Measurements from ENCODE around the gene LYPD6. TPM values are rescaled to one million over a fixed set of nuclear protein-coding genes. Genes with fewer than 3 reads are reported as not detected.

Gene LYPD6
- not detected in 2 replicates for total RNA-seq

- Mint-ChIP-seq H3K36me3 (ENCODE audit: low read depth) (no peaks in the 10 kb centered on the region), H3K4me1 (peaks cover 16% of the 10 kb centered on the region), H3K4me3 (peak within 1 kb of the TSS; percentile 74), H3K9me3 (peaks cover 3% of the 10 kb centered on the region), H3K27me3 (peaks cover 43% of the 10 kb centered on the region), H3K27ac (no peak within 1 kb of the TSS)
- no peak for DNase-seq
- CTCF ChIA-PET: no interaction called here
- POLR2A ChIA-PET: no interaction called here
- no peak for TF ChIP-seq CTCF (IDR thresholded peaks at IDR 0.05)
- intact Hi-C loops (cut with micrococcal nuclease): loop anchor here (1.0 kb wide), 1 partner anchor 309 kb away; no protein-coding TSS in a partner anchor
- ATAC-seq (ENCODE audit: low read depth): peak; percentile 57
Observed at GRCh38 chr2:149330127-149331022, at the start of gene LYPD6. LYPD6 (plus strand) TSS chr2:149330587; CDS start chr2:149437709, 107,122 bp downstream.

DNA sequence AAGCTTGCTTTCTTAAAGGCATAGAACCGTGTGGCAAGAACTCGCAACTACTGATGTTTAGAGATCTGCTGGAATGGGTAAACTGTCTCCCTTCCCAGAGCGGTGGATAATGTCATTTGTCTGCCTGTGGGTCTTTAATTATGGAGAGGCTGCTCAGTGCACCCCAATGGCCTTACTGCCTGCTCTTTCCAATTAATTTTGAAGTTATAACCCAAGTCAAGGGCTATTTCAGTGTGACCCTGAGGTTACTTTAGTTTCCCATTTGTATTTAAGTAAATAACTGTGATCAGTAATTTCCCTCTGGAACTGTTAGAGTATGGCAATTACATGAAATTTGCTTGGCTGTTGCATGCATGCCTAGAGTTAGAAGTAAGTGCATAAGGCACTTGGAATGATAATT, 48.9 kb upstream of the LYPD6 start:
- ATAC-seq (ENCODE audit: low read depth) (no peak), DNase-seq (no peak)
- Mint-ChIP-seq H3K9me3 (no peaks in the 10 kb centered on the region), H3K4me3 (no peak overlapping the region), H3K36me3 (ENCODE audit: low read depth) (no peaks in the 10 kb centered on the region), H3K27ac (no peak overlapping the region), H3K4me1 (no peaks in the 10 kb centered on the region), H3K27me3 (peaks cover 2% of the 10 kb centered on the region)
- CTCF ChIA-PET: no interaction called here
- TF ChIP-seq CTCF (IDR thresholded peaks at IDR 0.05): no peak
- intact Hi-C loops (cut with micrococcal nuclease): no loop called here
- POLR2A ChIA-PET: no interaction called here

DNA sequence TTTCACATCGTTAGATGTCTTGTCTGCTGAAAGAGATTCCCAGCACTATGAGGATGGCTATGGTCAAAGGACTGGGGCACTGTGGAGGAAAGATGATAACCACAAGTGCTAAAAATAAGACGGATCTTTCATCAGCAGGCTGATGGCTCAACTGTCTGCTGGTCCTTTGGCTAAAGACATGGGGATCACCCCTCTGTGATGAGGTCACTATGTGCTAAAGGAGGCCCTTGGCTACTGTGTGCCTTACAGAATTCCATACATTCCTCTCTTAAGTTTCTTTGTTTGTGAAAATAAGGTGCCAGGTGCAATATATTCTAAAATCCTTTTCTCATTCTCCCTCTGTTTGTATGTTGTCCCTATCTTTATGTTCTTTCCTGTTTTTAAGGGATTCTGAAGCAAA, 39.7 kb upstream of the LYPD6 start:
- Mint-ChIP-seq H3K27ac (no peak overlapping the region), H3K4me3 (no peak overlapping the region), H3K27me3 (peaks cover 2% of the 10 kb centered on the region), H3K36me3 (ENCODE audit: low read depth) (no peaks in the 10 kb centered on the region), H3K4me1 (no peaks in the 10 kb centered on the region), H3K9me3 (no peaks in the 10 kb centered on the region)
- ChIA-PET CTCF (no interaction called here), POLR2A (no interaction called here)
- no peak for ATAC-seq (ENCODE audit: low read depth)
- no peak for DNase-seq
- intact Hi-C loops (cut with micrococcal nuclease): no loop called here
- no peak for TF ChIP-seq CTCF (IDR thresholded peaks at IDR 0.05)

DNA sequence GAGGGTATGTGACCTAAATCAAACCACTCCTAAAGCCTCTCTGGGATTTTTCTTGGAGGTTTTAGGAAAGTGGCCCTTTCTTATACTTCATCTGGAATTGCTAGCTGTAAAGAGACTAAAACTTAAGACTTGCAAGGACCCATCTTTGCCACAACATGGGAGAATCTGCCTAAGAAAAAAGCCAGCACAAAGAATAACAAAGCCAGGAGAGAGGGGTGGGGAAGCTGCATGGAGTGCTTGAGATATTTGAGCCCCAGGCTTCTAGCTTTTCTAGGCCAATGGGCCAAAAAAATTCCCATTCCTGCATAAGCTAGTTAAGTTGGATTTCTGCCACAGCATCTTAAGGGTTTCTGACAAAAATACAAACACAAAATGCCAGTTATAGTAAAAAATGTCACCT, 38.5 kb upstream of the LYPD6 start:
- intact Hi-C loops (cut with micrococcal nuclease): no loop called here
- ATAC-seq (ENCODE audit: low read depth): no peak
- no peaks in the 10 kb centered on the region for H3K36me3 Mint-ChIP-seq (ENCODE audit: low read depth)
- no peaks in the 10 kb centered on the region for H3K4me1 Mint-ChIP-seq
- CTCF ChIA-PET: no interaction called here
- no peak overlapping the region for H3K4me3 Mint-ChIP-seq
- no peaks in the 10 kb centered on the region for H3K27me3 Mint-ChIP-seq
- TF ChIP-seq CTCF (IDR thresholded peaks at IDR 0.05): no peak
- H3K27ac Mint-ChIP-seq: no peak overlapping the region
- peaks cover 2% of the 10 kb centered on the region for H3K9me3 Mint-ChIP-seq
- POLR2A ChIA-PET: no interaction called here
- DNase-seq: no peak

GRCh38 chr2:149296031-149296430, 34.4 kb upstream of the LYPD6 start:
- no peak overlapping the region for H3K4me3 Mint-ChIP-seq

More at GRCh38 chr2:149296031-149296430, 34.4 kb upstream of the LYPD6 start:
- H3K27ac Mint-ChIP-seq: no peak overlapping the region
- H3K9me3 Mint-ChIP-seq: peaks cover 2% of the 10 kb centered on the region
- intact Hi-C loops (cut with micrococcal nuclease): no loop called here
- CTCF ChIA-PET: no interaction called here
- no peaks in the 10 kb centered on the region for H3K4me1 Mint-ChIP-seq
- H3K36me3 Mint-ChIP-seq (ENCODE audit: low read depth): no peaks in the 10 kb centered on the region
- TF ChIP-seq CTCF (IDR thresholded peaks at IDR 0.05): no peak
- DNase-seq (no peak), ATAC-seq (ENCODE audit: low read depth) (no peak)
- POLR2A ChIA-PET: no interaction called here
- peaks cover 3% of the 10 kb centered on the region for H3K27me3 Mint-ChIP-seq

Data from activated B cell treated with CpG ODN at 0.5 μM for 24 hours (primary cell).